IPS DF 6.9 (cell line): ENCODE data around the gene ZDHHC14.
"Not testable (repeated sequence)": the region's sequence is repeated elsewhere in the genome, so short reads cannot be mapped to it uniquely, and the experiment has no call there.

Experiments used
- DNase-seq: peaks from one replicate; pipeline ENCODE4 v3.0.0-alpha.2; 2013; ENCODE audit warnings: low read depth, low spot score
- H3K27ac ChIP-seq: one replicate; pipeline ENCODE4 v1.5.1; 2013; ENCODE audit warnings: low read length, control low read depth
- H3K27me3 ChIP-seq: 2 replicates; pipeline ENCODE4 v1.6.1; 2013; ENCODE audit warnings: mild to moderate bottlenecking, low read length; ENCODE audit not compliant: control insufficient read depth, insufficient read depth
- H3K36me3 ChIP-seq: 2 replicates; pipeline ENCODE4 v1.6.1; 2013; ENCODE audit warnings: low read length; ENCODE audit not compliant: control insufficient read depth, insufficient read depth
- H3K4me1 ChIP-seq: 2 replicates; pipeline ENCODE4 v1.6.1; 2013; ENCODE audit warnings: low read length; ENCODE audit not compliant: control insufficient read depth, insufficient read depth
- H3K4me3 ChIP-seq: 2 replicates; pipeline ENCODE4 v1.5.1; 2013; ENCODE audit warnings: mild to moderate bottlenecking, low read length
- H3K9me3 ChIP-seq: 2 replicates; pipeline ENCODE4 v1.6.1; 2013; ENCODE audit warnings: low read length, inconsistent platforms; ENCODE audit not compliant: control insufficient read depth, insufficient read depth
- WGBS: extraction: QIAGEN DNeasy Blood & Tissue Kit; methylation state at CpG from one replicate; pipeline ENCODE4 v1.1.7; 2013; ENCODE audit warnings: mixed read lengths, missing lambda C conversion rate; ENCODE audit not compliant: insufficient read length, insufficient coverage; 5-methylcytosine and 5-hydroxymethylcytosine counted together

ZDHHC14 gene

GRCh38 chr6:157688960-157689599 lies 308.1 kb downstream of the ZDHHC14 start:
- no peaks in the 10 kb centered on the region for H3K27me3 ChIP-seq
- WGBS: no CpG with 5 or more reads among the region's 17 CpGs
- 0 out of 2 replicates have a peak, but pooled peaks cover 1% of the 10 kb centered on the region for H3K4me1 ChIP-seq
- no peaks in the 10 kb centered on the region for H3K9me3 ChIP-seq
- no peak overlapping the region for H3K4me3 ChIP-seq
- no peak for DNase-seq
- no peak overlapping the region for H3K27ac ChIP-seq
- no peaks in the 10 kb centered on the region for H3K36me3 ChIP-seq

- no peak for DNase-seq
- Histone ChIP-seq H3K4me1 (0 out of 2 replicates have a peak, but pooled peaks cover 1% of the 10 kb centered on the region), H3K36me3 (no peaks in the 10 kb centered on the region), H3K27ac (no peak overlapping the region), H3K27me3 (no peaks in the 10 kb centered on the region), H3K4me3 (no peak overlapping the region), H3K9me3 (no peaks in the 10 kb centered on the region)
- no CpG with 5 or more reads among the region's 7 CpGs for WGBS
These were observed 308.9 kb downstream of the ZDHHC14 start for GRCh38 chr6:157689875-157690274.

GRCh38 chr6:157690441-157691210 lies 309.6 kb downstream of the ZDHHC14 start:
- Histone ChIP-seq H3K27me3 (no peaks in the 10 kb centered on the region), H3K36me3 (no peaks in the 10 kb centered on the region)

GRCh38 chr6:157691621-157692020 lies 310.6 kb downstream of the ZDHHC14 start:
- not testable (repeated sequence) for H3K27me3 ChIP-seq, H3K9me3 ChIP-seq, H3K4me1 ChIP-seq, DNase-seq, H3K4me3 ChIP-seq, H3K27ac ChIP-seq, H3K36me3 ChIP-seq
- WGBS: no CpG with 5 or more reads among the region's 10 CpGs

More at GRCh38 chr6:157690441-157691210, 309.6 kb downstream of the ZDHHC14 start:
- WGBS: no CpG with 5 or more reads among the region's 16 CpGs
- H3K27ac ChIP-seq: no peak overlapping the region
- no peak overlapping the region for H3K4me3 ChIP-seq
- H3K9me3 ChIP-seq: no peaks in the 10 kb centered on the region
- no peak for DNase-seq
- 0 out of 2 replicates have a peak, but pooled peaks cover 1% of the 10 kb centered on the region for H3K4me1 ChIP-seq

GRCh38 chr6:157693867-157694266 lies 312.9 kb downstream of the ZDHHC14 start:
- H3K9me3 ChIP-seq: no peaks in the 10 kb centered on the region
- no peaks in the 10 kb centered on the region for H3K36me3 ChIP-seq
- no peak overlapping the region for H3K4me3 ChIP-seq
- no peak overlapping the region for H3K27ac ChIP-seq
- no peaks in the 10 kb centered on the region for H3K4me1 ChIP-seq
- no peak for DNase-seq
- no CpG with 5 or more reads among the region's 7 CpGs for WGBS
- no peaks in the 10 kb centered on the region for H3K27me3 ChIP-seq

- WGBS: no CpG with 5 or more reads among the region's 17 CpGs
- no peak for DNase-seq
- no peak overlapping the region for H3K27ac ChIP-seq
- no peaks in the 10 kb centered on the region for H3K36me3 ChIP-seq
- H3K9me3 ChIP-seq: no peaks in the 10 kb centered on the region
- no peak overlapping the region for H3K4me3 ChIP-seq
- H3K4me1 ChIP-seq: 0 out of 2 replicates have a peak, but pooled peaks cover 2% of the 10 kb centered on the region
- no peaks in the 10 kb centered on the region for H3K27me3 ChIP-seq
These were observed 314.5 kb downstream of the ZDHHC14 start for GRCh38 chr6:157695301-157696040.

GRCh38 chr6:157699777-157700636 lies 319.0 kb downstream of the ZDHHC14 start:
- Histone ChIP-seq H3K27ac (no peak overlapping the region), H3K9me3 (no peaks in the 10 kb centered on the region), H3K36me3 (no peaks in the 10 kb centered on the region), H3K27me3 (no peaks in the 10 kb centered on the region), H3K4me1 (0 out of 2 replicates have a peak, but pooled peaks cover 2% of the 10 kb centered on the region), H3K4me3 (no peak overlapping the region)
- DNase-seq: no peak
- WGBS: no CpG with 5 or more reads among the region's 17 CpGs

- not testable (repeated sequence) for H3K4me3 ChIP-seq, DNase-seq, H3K27ac ChIP-seq, H3K27me3 ChIP-seq, H3K4me1 ChIP-seq, H3K9me3 ChIP-seq, H3K36me3 ChIP-seq
- WGBS: no CpG with 5 or more reads among the region's 6 CpGs
These were observed 325.4 kb downstream of the ZDHHC14 start for GRCh38 chr6:157706351-157706750.

GRCh38 chr6:157706883-157707282 lies 325.9 kb downstream of the ZDHHC14 start:
- DNase-seq: no peak
- H3K9me3 ChIP-seq: no peaks in the 10 kb centered on the region
- H3K27me3 ChIP-seq: no peaks in the 10 kb centered on the region
- H3K36me3 ChIP-seq: no peaks in the 10 kb centered on the region
- no peak overlapping the region for H3K4me3 ChIP-seq
- H3K4me1 ChIP-seq: peaks cover 3% of the 10 kb centered on the region
- H3K27ac ChIP-seq: no peak overlapping the region
- no CpG with 5 or more reads among the region's 2 CpGs for WGBS

- no peak for DNase-seq
- Histone ChIP-seq H3K4me3 (no peak overlapping the region), H3K27ac (peak overlapping the region; percentile 56), H3K9me3 (no peaks in the 10 kb centered on the region), H3K4me1 (peaks cover 3% of the 10 kb centered on the region), H3K27me3 (no peaks in the 10 kb centered on the region), H3K36me3 (no peaks in the 10 kb centered on the region)
- WGBS: no CpG with 5 or more reads among the region's 6 CpGs
These were observed 326.6 kb downstream of the ZDHHC14 start for GRCh38 chr6:157707576-157707975.
